Measurements from ENCODE around the gene ERCC6L.

ERCC6L gene

DNA sequence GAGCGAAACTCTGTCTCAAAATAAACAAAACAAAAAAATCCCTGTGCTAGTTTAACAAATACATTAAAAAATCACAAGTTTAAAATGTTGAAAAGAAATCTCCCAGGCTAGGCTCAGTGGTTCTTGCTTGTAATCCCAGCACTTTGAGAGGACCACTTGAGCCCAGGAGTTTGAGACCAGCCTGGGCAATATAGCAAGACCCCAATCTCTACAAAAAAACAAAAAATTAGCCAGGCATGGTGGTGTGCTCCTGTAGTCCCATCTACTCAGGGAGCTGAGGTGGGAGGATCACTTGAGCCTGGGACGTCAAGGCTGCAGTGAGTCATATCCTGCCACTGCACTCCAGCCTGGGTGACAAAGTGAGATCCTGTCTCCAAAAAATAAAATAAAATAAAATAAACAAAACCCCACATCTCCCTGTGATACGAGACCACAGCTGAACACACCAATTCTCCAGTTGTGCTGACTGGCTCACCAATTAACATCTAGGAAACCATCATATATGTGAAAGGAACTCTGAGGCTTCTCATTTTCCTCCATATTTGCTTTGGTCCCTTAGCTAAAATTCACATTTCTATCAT is 30.9 kb upstream of the ERCC6L start:
- H3K36me3 ChIP-seq (ENCODE audit: control insufficient read depth, insufficient read depth, low read length): no peaks in the 10 kb centered on the region
- peaks cover 5% of the 10 kb centered on the region for H3K4me1 ChIP-seq (ENCODE audit: control insufficient read depth, insufficient read depth, low read length)
- H3K9ac ChIP-seq (ENCODE audit: low read length): no peak overlapping the region
- H3K27me3 ChIP-seq (ENCODE audit: control insufficient read depth, insufficient read depth, low read length): no peaks in the 10 kb centered on the region
- H3K9me3 ChIP-seq (ENCODE audit: control insufficient read depth, low read length): no peaks in the 10 kb centered on the region
- no peak overlapping the region for H3K4me3 ChIP-seq (ENCODE audit: low read length)

DNA sequence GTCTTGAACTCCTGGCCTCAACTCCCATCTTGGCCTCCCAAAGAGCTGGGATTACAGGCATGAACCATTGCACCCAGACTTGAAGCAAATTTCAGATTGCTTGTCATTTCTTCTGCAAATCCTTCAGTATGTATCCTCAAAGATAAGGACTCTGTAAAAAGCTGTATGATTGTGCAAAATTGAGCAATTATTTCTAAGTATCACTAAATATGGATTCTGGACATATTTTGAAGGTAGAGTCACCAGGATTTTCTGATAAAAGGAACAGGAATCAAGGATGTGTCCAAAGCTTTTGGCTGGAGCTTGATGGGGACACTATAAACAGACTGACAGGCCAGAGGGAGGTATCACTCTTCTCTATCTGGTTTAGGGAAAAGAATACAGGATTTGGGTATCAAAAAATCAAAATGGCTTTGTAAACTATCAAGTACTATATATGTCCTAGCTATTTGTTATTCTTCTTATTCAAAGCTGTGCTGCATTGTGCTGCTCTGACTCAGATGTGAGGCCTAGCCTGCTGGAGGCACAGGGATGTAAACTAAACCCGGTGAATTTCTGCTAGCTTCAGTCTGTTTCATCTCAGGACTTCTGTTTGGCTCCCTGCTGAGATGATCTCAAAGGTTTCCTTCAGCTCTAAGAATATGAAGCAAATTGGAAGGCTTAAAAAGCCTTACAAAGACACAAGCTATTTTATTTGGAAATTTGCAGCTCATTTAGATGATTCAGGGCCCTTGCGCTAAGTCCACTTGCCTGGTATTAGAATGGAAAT is 30.0 kb upstream of the ERCC6L start:
- no peak overlapping the region for H3K4me3 ChIP-seq (ENCODE audit: low read length)
- peaks cover 5% of the 10 kb centered on the region for H3K4me1 ChIP-seq (ENCODE audit: control insufficient read depth, insufficient read depth, low read length)
- H3K9ac ChIP-seq (ENCODE audit: low read length): no peak overlapping the region
- H3K36me3 ChIP-seq (ENCODE audit: control insufficient read depth, insufficient read depth, low read length): no peaks in the 10 kb centered on the region
- H3K27me3 ChIP-seq (ENCODE audit: control insufficient read depth, insufficient read depth, low read length): no peaks in the 10 kb centered on the region
- no peaks in the 10 kb centered on the region for H3K9me3 ChIP-seq (ENCODE audit: control insufficient read depth, low read length)

DNA sequence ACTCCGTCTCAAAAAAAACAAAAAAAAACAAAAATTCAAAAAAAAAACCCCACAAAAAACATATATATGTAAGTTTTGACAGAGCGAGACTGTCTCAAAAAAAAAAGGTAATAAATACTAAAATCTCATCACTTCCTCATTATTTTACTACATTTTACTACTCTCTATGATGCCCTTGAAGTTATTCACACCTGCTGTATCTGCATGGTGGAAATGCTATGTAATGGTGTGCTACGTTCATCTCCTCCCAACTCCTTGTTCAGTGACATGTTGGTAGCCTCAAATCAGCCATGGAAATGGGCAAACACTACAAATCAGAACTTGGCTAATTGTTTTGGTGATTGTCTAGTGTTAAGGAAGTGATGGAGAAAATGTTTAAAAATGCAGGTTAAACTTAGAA is 26.4 kb upstream of the ERCC6L start:
- no peaks in the 10 kb centered on the region for H3K36me3 ChIP-seq (ENCODE audit: control insufficient read depth, insufficient read depth, low read length)
- no peaks in the 10 kb centered on the region for H3K9me3 ChIP-seq (ENCODE audit: control insufficient read depth, low read length)
- H3K9ac ChIP-seq (ENCODE audit: low read length): no peak overlapping the region
- no peaks in the 10 kb centered on the region for H3K27me3 ChIP-seq (ENCODE audit: control insufficient read depth, insufficient read depth, low read length)
- H3K4me1 ChIP-seq (ENCODE audit: control insufficient read depth, insufficient read depth, low read length): peaks cover 7% of the 10 kb centered on the region
- H3K4me3 ChIP-seq (ENCODE audit: low read length): no peak overlapping the region

DNA sequence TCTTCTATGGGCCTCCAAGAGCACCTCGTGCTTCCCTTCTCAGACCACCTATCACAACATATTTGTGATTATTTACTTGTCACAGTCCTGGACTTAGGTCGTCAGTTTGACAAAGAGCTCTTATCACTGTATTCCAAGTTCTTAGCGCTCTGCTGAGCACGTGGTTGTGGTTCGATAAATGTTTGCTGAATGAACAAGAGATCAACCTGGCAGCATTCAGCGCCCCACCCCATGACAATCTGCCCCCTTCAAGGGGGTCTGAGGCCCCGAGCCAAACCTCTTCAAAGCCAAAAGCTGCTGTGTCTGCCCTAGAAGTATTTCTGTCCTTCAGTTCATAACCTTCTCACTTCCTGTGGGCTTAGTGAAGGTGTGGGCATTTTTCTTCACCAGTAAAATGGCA is 23.2 kb upstream of the ERCC6L start:
- Histone ChIP-seq H3K9ac (ENCODE audit: low read length) (no peak overlapping the region), H3K4me1 (ENCODE audit: control insufficient read depth, insufficient read depth, low read length) (peaks cover 7% of the 10 kb centered on the region), H3K36me3 (ENCODE audit: control insufficient read depth, insufficient read depth, low read length) (no peaks in the 10 kb centered on the region), H3K9me3 (ENCODE audit: control insufficient read depth, low read length) (no peaks in the 10 kb centered on the region), H3K4me3 (ENCODE audit: low read length) (no peak overlapping the region), H3K27me3 (ENCODE audit: control insufficient read depth, insufficient read depth, low read length) (no peaks in the 10 kb centered on the region)

DNA sequence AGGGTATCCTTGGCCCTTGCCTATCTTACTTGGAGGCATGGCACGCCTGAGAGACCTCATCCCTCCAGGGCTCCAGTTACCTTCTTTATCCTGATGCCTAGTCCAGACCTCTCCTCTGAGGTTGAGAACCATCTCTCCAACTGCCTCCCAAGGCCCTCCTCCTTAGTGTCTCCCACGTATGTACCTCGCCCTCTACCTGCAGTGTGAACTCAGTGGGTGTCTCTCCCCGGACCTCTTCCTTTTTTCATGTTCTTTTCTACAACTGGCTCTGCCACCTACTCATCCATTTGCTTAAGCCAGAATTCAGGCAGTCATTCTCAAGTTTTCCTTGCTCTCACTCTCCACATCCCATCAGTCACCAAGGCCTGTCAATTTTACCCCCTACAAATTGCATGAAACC is 21.6 kb upstream of the ERCC6L start:
- H3K36me3 ChIP-seq (ENCODE audit: control insufficient read depth, insufficient read depth, low read length): no peaks in the 10 kb centered on the region
- no peak overlapping the region for H3K9ac ChIP-seq (ENCODE audit: low read length)
- no peaks in the 10 kb centered on the region for H3K9me3 ChIP-seq (ENCODE audit: control insufficient read depth, low read length)
- peaks cover 3% of the 10 kb centered on the region for H3K27me3 ChIP-seq (ENCODE audit: control insufficient read depth, insufficient read depth, low read length)
- H3K4me1 ChIP-seq (ENCODE audit: control insufficient read depth, insufficient read depth, low read length): peaks cover 7% of the 10 kb centered on the region
- H3K4me3 ChIP-seq (ENCODE audit: low read length): no peak overlapping the region

DNA sequence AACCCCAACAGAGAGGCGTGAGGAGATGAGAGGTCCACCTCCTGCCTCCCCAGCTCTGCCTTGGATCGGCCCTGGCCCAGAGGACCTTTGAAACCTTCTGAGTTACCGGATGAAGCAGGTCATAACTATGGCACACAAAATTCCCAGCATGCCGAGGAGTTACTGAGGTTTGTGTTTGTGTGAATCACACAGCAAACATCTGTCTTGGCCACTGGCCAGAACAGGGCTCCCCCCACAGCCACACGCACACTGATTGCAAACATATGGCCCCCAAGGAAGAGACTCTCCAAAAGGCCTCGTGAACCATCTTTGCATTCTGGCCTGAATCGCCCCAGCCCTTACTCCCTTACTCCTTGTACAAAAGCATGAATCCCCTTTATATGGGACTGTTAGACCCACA is 19.3 kb upstream of the ERCC6L start:
- Histone ChIP-seq H3K4me1 (ENCODE audit: control insufficient read depth, insufficient read depth, low read length) (peaks cover 7% of the 10 kb centered on the region), H3K27me3 (ENCODE audit: control insufficient read depth, insufficient read depth, low read length) (peaks cover 3% of the 10 kb centered on the region), H3K36me3 (ENCODE audit: control insufficient read depth, insufficient read depth, low read length) (no peaks in the 10 kb centered on the region), H3K4me3 (ENCODE audit: low read length) (no peak overlapping the region), H3K9ac (ENCODE audit: low read length) (no peak overlapping the region), H3K9me3 (ENCODE audit: control insufficient read depth, low read length) (no peaks in the 10 kb centered on the region)

DNA sequence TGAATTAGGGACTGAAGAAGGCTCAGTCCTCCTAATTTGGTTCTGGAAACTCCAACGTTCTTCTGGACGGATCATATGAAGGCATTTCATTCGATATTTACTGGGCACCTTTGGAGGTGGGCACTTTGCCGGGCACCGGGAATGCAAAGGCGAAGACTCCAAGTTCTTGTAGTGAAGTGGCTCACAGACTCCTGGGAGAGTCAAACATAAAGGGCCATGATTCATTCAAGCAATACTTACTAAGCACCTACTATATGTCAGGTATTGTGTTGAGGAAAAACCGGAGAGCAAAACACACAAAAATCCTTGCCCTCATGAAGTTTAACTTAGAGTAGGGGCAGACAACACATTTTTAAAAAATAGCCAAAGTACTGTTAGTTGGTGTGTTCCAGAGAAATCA is 17.0 kb upstream of the ERCC6L start:
- H3K4me1 ChIP-seq (ENCODE audit: control insufficient read depth, insufficient read depth, low read length): no peaks in the 10 kb centered on the region
- H3K4me3 ChIP-seq (ENCODE audit: low read length): no peak overlapping the region
- H3K27me3 ChIP-seq (ENCODE audit: control insufficient read depth, insufficient read depth, low read length): peaks cover 3% of the 10 kb centered on the region

DNA sequence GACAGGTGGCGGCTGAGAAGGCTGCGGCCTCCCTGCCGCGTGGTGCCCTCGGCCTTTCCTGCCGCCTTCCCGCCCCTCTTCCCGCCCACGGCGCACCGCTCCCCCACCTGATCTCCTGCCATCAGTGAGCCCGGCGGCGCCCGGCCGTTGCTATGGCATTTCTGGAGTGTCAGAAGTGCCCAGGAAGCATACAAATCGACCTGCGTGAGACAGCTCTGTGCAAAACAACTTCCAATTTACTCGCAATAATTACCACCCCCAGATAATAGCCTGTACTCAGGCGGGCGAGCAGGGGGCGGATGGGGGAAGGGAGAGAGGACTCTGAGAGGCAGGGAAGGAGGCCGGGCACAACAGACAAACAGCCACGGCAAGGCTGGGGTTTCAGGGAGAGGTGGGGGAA is 16.6 kb upstream of the ERCC6L start:
- Histone ChIP-seq H3K9me3 (ENCODE audit: control insufficient read depth, low read length) (no peaks in the 10 kb centered on the region), H3K36me3 (ENCODE audit: control insufficient read depth, insufficient read depth, low read length) (no peaks in the 10 kb centered on the region), H3K27me3 (ENCODE audit: control insufficient read depth, insufficient read depth, low read length) (peaks cover 3% of the 10 kb centered on the region), H3K9ac (ENCODE audit: low read length) (no peak overlapping the region), H3K4me1 (ENCODE audit: control insufficient read depth, insufficient read depth, low read length) (no peaks in the 10 kb centered on the region), H3K4me3 (ENCODE audit: low read length) (no peak overlapping the region)

More for the DNA sequence above, 17.0 kb upstream of the ERCC6L start:
- Histone ChIP-seq H3K9ac (ENCODE audit: low read length) (no peak overlapping the region), H3K36me3 (ENCODE audit: control insufficient read depth, insufficient read depth, low read length) (no peaks in the 10 kb centered on the region), H3K9me3 (ENCODE audit: control insufficient read depth, low read length) (no peaks in the 10 kb centered on the region)

DNA sequence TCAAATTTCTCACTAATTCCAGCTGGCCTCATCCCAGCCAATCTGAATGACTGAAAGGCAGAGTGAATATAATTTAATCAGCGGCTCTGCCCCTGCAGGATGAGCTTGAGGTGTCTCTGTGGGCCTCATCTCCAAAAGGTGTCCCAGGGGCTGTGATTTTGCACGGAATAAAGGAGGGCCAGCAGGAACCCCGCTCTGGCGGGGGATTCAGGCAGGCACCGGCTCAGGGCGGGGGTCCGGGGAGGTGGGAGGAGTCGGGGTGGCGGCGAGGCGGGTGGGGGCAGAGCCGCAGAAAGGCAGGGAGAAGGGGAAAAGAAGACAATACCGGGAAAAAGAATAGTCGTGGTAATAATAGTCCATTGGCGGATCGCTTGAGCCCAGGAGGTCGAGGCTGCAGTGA is 16.0 kb upstream of the ERCC6L start:
- Histone ChIP-seq H3K4me1 (ENCODE audit: control insufficient read depth, insufficient read depth, low read length) (no peaks in the 10 kb centered on the region), H3K36me3 (ENCODE audit: control insufficient read depth, insufficient read depth, low read length) (no peaks in the 10 kb centered on the region), H3K9me3 (ENCODE audit: control insufficient read depth, low read length) (no peaks in the 10 kb centered on the region), H3K27me3 (ENCODE audit: control insufficient read depth, insufficient read depth, low read length) (peaks cover 3% of the 10 kb centered on the region), H3K9ac (ENCODE audit: low read length) (no peak overlapping the region), H3K4me3 (ENCODE audit: low read length) (no peak overlapping the region)

DNA sequence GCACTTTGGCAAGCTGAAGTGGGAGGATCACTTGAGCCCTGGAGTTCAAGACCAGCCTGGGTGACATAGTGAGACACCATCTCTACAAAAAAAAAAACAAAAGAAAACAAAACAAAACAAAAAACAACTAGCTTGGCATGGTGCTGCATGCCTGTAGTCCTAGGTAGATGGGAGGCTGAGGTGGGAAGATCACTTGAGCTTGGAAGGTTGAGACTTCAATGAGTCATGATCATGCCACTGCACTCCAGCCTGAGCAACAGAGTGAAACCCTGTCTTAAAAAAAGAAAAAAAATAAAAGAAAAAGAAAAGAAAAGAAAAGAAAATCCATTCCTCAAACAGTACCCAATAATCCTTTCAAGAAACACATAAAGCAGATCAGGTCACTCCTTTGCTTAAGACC is 14.9 kb upstream of the ERCC6L start:
- H3K9me3 ChIP-seq (ENCODE audit: control insufficient read depth, low read length): no peaks in the 10 kb centered on the region
- no peak overlapping the region for H3K4me3 ChIP-seq (ENCODE audit: low read length)
- H3K27me3 ChIP-seq (ENCODE audit: control insufficient read depth, insufficient read depth, low read length): peaks cover 3% of the 10 kb centered on the region
- H3K9ac ChIP-seq (ENCODE audit: low read length): no peak overlapping the region
- H3K4me1 ChIP-seq (ENCODE audit: control insufficient read depth, insufficient read depth, low read length): no peaks in the 10 kb centered on the region
- no peaks in the 10 kb centered on the region for H3K36me3 ChIP-seq (ENCODE audit: control insufficient read depth, insufficient read depth, low read length)

DNA sequence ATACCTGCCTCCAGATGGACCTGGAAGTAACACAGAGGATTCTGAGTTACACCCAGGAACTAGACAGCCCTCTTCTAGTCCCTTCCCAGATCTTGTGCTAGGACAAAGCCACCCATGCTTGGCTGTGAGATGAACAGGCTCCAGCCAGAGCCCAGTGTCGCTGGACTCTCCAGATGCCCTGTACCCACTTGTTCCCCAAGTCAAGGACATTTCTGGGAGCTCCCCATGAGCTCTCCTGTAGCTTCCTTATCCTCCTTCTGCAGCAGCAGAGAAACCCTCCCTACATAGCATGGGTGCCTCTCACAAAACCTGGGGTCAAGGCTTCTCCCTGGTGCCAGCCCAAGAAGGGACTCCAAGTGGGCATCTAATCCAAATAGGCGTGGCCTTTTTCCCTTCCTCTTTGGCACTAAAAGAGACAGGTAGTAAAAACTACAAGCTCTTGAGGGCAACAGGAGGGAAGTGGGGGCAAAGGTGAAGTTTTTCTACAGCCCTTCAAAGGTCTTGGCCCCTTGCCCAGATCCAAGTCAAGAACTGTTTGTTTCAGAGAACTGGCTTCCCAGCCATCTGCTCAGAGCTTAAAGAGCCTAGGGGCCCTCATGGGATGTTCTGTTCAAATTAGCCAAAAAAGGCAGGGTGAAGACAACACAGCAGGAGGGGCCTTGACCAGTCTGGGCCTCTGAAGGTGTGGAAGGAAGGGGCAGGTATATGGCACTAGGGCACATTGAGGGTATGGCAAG is 8.5 kb upstream of the ERCC6L start:
- H3K9me3 ChIP-seq (ENCODE audit: control insufficient read depth, low read length): no peaks in the 10 kb centered on the region
- no peak overlapping the region for H3K4me3 ChIP-seq (ENCODE audit: low read length)
- H3K4me1 ChIP-seq (ENCODE audit: control insufficient read depth, insufficient read depth, low read length): peaks cover 12% of the 10 kb centered on the region
- H3K27me3 ChIP-seq (ENCODE audit: control insufficient read depth, insufficient read depth, low read length): no peaks in the 10 kb centered on the region
- H3K9ac ChIP-seq (ENCODE audit: low read length): no peak overlapping the region
- H3K36me3 ChIP-seq (ENCODE audit: control insufficient read depth, insufficient read depth, low read length): no peaks in the 10 kb centered on the region

DNA sequence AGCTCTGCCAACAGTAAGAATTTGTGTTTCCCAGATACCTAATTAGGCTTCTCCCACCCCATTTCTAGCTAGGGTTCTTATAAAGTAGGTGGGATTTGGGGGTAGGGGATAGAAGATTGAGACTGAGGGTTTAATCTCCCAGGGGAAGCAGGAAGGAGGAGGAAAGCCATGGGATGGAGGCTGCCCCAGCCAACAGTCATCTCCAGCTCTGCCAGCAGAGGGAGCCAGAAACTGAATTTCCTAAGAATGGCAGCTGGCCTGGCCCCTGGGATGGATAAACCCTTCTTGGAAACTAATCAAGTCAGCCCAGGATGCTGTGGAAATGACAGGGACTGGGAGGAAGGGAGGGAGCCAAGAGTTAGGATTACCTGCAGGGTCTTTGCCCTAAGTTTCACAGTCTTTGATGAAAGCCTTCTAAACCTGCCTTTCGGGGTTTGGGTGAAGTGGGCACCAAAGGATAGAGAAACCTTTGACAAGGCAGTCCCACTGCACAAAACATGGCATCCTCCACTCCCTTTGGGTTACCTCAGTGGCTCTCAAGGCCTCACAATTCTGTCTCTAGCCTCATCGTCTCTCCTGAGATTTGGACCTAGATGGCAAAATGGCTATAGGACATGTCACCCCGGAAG is 6.7 kb upstream of the ERCC6L start:
- Histone ChIP-seq H3K4me3 (ENCODE audit: low read length) (no peak overlapping the region), H3K36me3 (ENCODE audit: control insufficient read depth, insufficient read depth, low read length) (no peaks in the 10 kb centered on the region), H3K4me1 (ENCODE audit: control insufficient read depth, insufficient read depth, low read length) (peaks cover 12% of the 10 kb centered on the region), H3K27me3 (ENCODE audit: control insufficient read depth, insufficient read depth, low read length) (no peaks in the 10 kb centered on the region), H3K9me3 (ENCODE audit: control insufficient read depth, low read length) (no peaks in the 10 kb centered on the region), H3K9ac (ENCODE audit: low read length) (no peak overlapping the region)

Measured in mucosa of stomach (tissue), 1 donor.